GM23338 (cell line): ENCODE results near the gene VPS54. TPM values are rescaled to one million over a fixed set of nuclear protein-coding genes. Genes with fewer than 3 reads are reported as not detected.

Source experiments
- ATAC-seq: fragments of 200-7000 bp; cut with Tn5 transposase; 3 replicates; pipeline ENCODE4 v1.9.1; 2020
- DNase-seq: peaks from one replicate; pipeline ENCODE4 v3.0.0-alpha.2; 2015; ENCODE audit warnings: low spot score
- H2AFZ ChIP-seq: fragments of 200-600 bp; sonication (generic); 2 replicates; pipeline ENCODE4 v1.8.0; 2016; ENCODE audit warnings: antibody characterized with exemption, mild to moderate bottlenecking, moderate library complexity
- H3F3A ChIP-seq: fragments of 200-600 bp; sonication (generic); replicated peaks from 2 replicates; pipeline ENCODE4 v1.8.0; 2017; ENCODE audit warnings: antibody characterized with exemption, mixed run types, low read depth
- H3K27ac ChIP-seq: fragments of 200-600 bp; sonication (generic); 2 replicates; pipeline ENCODE4 v1.6.1; 2016; ENCODE audit warnings: low read depth
- H3K27me3 ChIP-seq: fragments of 200-600 bp; sonication (generic); 2 replicates; pipeline ENCODE4 v1.8.0; 2016; ENCODE audit warnings: mild to moderate bottlenecking, mixed run types, moderate library complexity; ENCODE audit not compliant: insufficient read depth
- H3K36me3 ChIP-seq: fragments of 200-600 bp; sonication (generic); 2 replicates; pipeline ENCODE4 v1.8.0; 2016; ENCODE audit warnings: mild to moderate bottlenecking; ENCODE audit not compliant: insufficient read depth
- H3K4me1 ChIP-seq: fragments of 200-600 bp; sonication (generic); 2 replicates; pipeline ENCODE4 v1.8.0; 2016; ENCODE audit warnings: mild to moderate bottlenecking, moderate library complexity; ENCODE audit not compliant: insufficient read depth
- H3K4me2 ChIP-seq: fragments of 200-600 bp; sonication (generic); 2 replicates; pipeline ENCODE4 v1.7.1; 2017; ENCODE audit warnings: mixed run types
- H3K4me3 ChIP-seq: fragments of 200-600 bp; sonication (generic); 2 replicates; pipeline ENCODE4 v1.6.1; 2016; ENCODE audit warnings: mixed run types
- H3K79me2 ChIP-seq: fragments of 200-600 bp; sonication (generic); replicated peaks from 2 replicates; pipeline ENCODE4 v1.8.0; 2017; ENCODE audit warnings: mild to moderate bottlenecking; ENCODE audit not compliant: insufficient read depth
- H3K9me2 ChIP-seq: fragments of 200-600 bp; sonication (generic); 2 replicates; pipeline ENCODE4 v1.8.0; 2017; ENCODE audit not compliant: insufficient read depth
- H4K20me1 ChIP-seq: fragments of 200-600 bp; sonication (generic); replicated peaks from 2 replicates; pipeline ENCODE4 v1.8.0; 2017; ENCODE audit warnings: mild to moderate bottlenecking; ENCODE audit not compliant: insufficient read depth
- H3K27ac Mint-ChIP-seq: 2 replicates; pipeline ENCODE4 v1.8.0; 2020; ENCODE audit warnings: inconsistent platforms, mild to moderate bottlenecking, moderate library complexity, mixed read lengths
- H3K27me3 Mint-ChIP-seq: 3 replicates; pipeline ENCODE4 v1.8.0; 2022; ENCODE audit warnings: low read depth, mild to moderate bottlenecking, moderate library complexity, mixed read lengths, inconsistent platforms; ENCODE audit not compliant: insufficient read depth, poor library complexity
- H3K36me3 Mint-ChIP-seq: 3 replicates; pipeline ENCODE4 v1.8.0; 2021; ENCODE audit warnings: low read depth, mild to moderate bottlenecking, inconsistent platforms, moderate library complexity, mixed read lengths
- H3K4me1 Mint-ChIP-seq: 3 replicates; pipeline ENCODE4 v1.8.0; 2020; ENCODE audit warnings: mild to moderate bottlenecking, inconsistent platforms, mixed read lengths
- H3K4me3 Mint-ChIP-seq: 3 replicates; pipeline ENCODE4 v1.8.0; 2021; ENCODE audit warnings: moderate library complexity, mild to moderate bottlenecking, inconsistent platforms, mixed read lengths
- H3K9me3 Mint-ChIP-seq: 3 replicates; pipeline ENCODE4 v1.8.0; 2020; ENCODE audit warnings: moderate library complexity, mild to moderate bottlenecking, inconsistent platforms, mixed read lengths
- CREB1 ChIP-seq: fragments of 250-450 bp; sonication (Bioruptor Pico); IDR thresholded peaks from 2 replicates; pipeline ENCODE4 v1.5.0; 2020; ENCODE audit warnings: low read depth, mild to moderate bottlenecking, moderate library complexity
- EZH2phosphoT487 ChIP-seq: fragments of 200-600 bp; sonication (generic); IDR thresholded peaks from one replicate; pipeline ENCODE4 v1.8.1; 2018; ENCODE audit warnings: antibody characterized with exemption; ENCODE audit not compliant: unreplicated experiment
- JUNB ChIP-seq: IDR thresholded peaks from one replicate; pipeline ENCODE4 v1.6.1; 2016; ENCODE audit warnings: antibody characterized with exemption; ENCODE audit not compliant: unreplicated experiment
- NANOG ChIP-seq: IDR thresholded peaks from 2 replicates; pipeline ENCODE4 v1.6.1; 2016; ENCODE audit warnings: antibody characterized with exemption, borderline replicate concordance
- STAT1 ChIP-seq: IDR thresholded peaks from one replicate; pipeline ENCODE4 v1.6.1; 2016; ENCODE audit warnings: antibody characterized with exemption; ENCODE audit not compliant: unreplicated experiment
- ZNF331 ChIP-seq: fragments of 250-450 bp; sonication (Bioruptor Pico); IDR thresholded peaks from 2 replicates; pipeline ENCODE4 v1.5.0; 2020; ENCODE audit warnings: low read depth, mild to moderate bottlenecking, moderate library complexity
- polyA plus RNA-seq: library from polyadenylated mRNA; unstranded; fragments of >200 nt; fragmentation: Nextera tagmentation; extraction: Ambion mirVana; gene quantifications from 2 replicates; pipeline ENCODE4 v1.2.1, GENCODE V29; 2016
- total RNA-seq: library from RNA; depleted of rRNA; stranded (reverse); fragments of >200 nt; shearing (Covaris generic); gene quantifications from 2 replicates; pipeline ENCODE4 v1.2.3, GENCODE V29; 2014
- TF ChIP-seq, protein P1 (sequence below): fragments of 250-450 bp; sonication (Bioruptor Pico); IDR thresholded peaks from 2 replicates; pipeline ENCODE4 v1.5.0; 2020; ENCODE audit warnings: mild to moderate bottlenecking, moderate library complexity
- TF ChIP-seq, protein P2 (sequence below), 2 experiments: fragments of 200-600 bp in 1 of 2; sonication (generic) in 1 of 2; conservative IDR thresholded peaks; 2 replicates each; pipeline versions ENCODE4 v1.5.1 to v1.6.1; 2016 to 2017; ENCODE audit warnings: antibody characterized with exemption in 2 of 2, low read depth in 2 of 2, mild to moderate bottlenecking in 2 of 2, moderate library complexity in 1 of 2

Gene VPS54
- total and polyA plus RNA-seq, 2 experiments from 2014 or later = 6.6 to 17.0 TPM

DNA sequence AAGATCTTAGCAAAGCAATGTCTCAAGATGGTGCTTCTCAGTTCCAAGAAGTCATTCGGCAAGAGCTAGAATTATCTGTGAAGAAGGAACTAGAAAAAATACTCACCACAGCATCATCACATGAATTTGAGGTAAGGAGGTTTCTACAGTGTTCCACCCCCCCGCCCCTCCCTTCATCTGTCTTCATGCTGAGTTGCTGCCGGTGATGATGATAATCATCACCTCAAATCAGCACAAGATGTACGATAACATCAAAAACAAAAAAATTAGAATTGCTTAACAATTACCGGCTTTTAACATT lies 163.0 kb downstream of the VPS54 start:
- Mint-ChIP-seq H3K9me3 (no peaks in the 10 kb centered on the region), H3K4me3 (no peak overlapping the region), H3K27ac (peak overlapping the region; percentile 46; the same call in 1 of the 2 replicates), H3K4me1 (peaks cover 60% of the 10 kb centered on the region), H3K36me3 (peaks cover 80% of the 10 kb centered on the region), H3K27me3 (no peaks in the 10 kb centered on the region)
- H2AFZ ChIP-seq = no peak overlapping the region
- H3K4me3 ChIP-seq = no peak overlapping the region
- H3K36me3 ChIP-seq = peaks cover 42% of the 10 kb centered on the region
- H3F3A ChIP-seq = no peaks in the 10 kb centered on the region
- TF ChIP-seq ZNF331 (CRISPR knock-in tag) (no peak), EZH2phosphoT487 (no peak), STAT1 (no peak), JUNB (no peak), CREB1 (CRISPR knock-in tag) (no peak), NANOG (no peak)
- TF ChIP-seq, protein P1, sequence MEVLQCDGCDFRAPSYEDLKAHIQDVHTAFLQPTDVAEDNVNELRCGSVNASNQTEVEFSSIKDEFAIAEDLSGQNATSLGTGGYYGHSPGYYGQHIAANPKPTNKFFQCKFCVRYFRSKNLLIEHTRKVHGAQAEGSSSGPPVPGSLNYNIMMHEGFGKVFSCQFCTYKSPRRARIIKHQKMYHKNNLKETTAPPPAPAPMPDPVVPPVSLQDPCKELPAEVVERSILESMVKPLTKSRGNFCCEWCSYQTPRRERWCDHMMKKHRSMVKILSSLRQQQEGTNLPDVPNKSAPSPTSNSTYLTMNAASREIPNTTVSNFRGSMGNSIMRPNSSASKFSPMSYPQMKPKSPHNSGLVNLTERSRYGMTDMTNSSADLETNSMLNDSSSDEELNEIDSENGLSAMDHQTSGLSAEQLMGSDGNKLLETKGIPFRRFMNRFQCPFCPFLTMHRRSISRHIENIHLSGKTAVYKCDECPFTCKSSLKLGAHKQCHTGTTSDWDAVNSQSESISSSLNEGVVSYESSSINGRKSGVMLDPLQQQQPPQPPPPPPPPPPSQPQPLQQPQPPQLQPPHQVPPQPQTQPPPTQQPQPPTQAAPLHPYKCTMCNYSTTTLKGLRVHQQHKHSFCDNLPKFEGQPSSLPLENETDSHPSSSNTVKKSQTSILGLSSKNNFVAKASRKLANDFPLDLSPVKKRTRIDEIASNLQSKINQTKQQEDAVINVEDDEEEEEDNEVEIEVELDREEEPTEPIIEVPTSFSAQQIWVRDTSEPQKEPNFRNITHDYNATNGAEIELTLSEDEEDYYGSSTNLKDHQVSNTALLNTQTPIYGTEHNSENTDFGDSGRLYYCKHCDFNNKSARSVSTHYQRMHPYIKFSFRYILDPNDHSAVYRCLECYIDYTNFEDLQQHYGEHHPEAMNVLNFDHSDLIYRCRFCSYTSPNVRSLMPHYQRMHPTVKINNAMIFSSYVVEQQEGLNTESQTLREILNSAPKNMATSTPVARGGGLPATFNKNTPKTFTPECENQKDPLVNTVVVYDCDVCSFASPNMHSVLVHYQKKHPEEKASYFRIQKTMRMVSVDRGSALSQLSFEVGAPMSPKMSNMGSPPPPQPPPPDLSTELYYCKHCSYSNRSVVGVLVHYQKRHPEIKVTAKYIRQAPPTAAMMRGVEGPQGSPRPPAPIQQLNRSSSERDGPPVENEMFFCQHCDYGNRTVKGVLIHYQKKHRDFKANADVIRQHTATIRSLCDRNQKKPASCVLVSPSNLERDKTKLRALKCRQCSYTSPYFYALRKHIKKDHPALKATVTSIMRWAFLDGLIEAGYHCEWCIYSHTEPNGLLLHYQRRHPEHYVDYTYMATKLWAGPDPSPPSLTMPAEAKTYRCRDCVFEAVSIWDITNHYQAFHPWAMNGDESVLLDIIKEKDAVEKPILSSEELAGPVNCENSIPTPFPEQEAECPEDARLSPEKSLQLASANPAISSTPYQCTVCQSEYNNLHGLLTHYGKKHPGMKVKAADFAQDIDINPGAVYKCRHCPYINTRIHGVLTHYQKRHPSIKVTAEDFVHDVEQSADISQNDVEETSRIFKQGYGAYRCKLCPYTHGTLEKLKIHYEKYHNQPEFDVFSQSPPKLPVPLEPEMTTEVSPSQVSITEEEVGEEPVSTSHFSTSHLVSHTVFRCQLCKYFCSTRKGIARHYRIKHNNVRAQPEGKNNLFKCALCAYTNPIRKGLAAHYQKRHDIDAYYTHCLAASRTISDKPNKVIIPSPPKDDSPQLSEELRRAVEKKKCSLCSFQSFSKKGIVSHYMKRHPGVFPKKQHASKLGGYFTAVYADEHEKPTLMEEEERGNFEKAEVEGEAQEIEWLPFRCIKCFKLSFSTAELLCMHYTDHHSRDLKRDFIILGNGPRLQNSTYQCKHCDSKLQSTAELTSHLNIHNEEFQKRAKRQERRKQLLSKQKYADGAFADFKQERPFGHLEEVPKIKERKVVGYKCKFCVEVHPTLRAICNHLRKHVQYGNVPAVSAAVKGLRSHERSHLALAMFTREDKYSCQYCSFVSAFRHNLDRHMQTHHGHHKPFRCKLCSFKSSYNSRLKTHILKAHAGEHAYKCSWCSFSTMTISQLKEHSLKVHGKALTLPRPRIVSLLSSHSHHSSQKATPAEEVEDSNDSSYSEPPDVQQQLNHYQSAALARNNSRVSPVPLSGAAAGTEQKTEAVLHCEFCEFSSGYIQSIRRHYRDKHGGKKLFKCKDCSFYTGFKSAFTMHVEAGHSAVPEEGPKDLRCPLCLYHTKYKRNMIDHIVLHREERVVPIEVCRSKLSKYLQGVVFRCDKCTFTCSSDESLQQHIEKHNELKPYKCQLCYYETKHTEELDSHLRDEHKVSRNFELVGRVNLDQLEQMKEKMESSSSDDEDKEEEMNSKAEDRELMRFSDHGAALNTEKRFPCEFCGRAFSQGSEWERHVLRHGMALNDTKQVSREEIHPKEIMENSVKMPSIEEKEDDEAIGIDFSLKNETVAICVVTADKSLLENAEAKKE (CRISPR knock-in tag) = no peak
- TF ChIP-seq, protein P2, sequence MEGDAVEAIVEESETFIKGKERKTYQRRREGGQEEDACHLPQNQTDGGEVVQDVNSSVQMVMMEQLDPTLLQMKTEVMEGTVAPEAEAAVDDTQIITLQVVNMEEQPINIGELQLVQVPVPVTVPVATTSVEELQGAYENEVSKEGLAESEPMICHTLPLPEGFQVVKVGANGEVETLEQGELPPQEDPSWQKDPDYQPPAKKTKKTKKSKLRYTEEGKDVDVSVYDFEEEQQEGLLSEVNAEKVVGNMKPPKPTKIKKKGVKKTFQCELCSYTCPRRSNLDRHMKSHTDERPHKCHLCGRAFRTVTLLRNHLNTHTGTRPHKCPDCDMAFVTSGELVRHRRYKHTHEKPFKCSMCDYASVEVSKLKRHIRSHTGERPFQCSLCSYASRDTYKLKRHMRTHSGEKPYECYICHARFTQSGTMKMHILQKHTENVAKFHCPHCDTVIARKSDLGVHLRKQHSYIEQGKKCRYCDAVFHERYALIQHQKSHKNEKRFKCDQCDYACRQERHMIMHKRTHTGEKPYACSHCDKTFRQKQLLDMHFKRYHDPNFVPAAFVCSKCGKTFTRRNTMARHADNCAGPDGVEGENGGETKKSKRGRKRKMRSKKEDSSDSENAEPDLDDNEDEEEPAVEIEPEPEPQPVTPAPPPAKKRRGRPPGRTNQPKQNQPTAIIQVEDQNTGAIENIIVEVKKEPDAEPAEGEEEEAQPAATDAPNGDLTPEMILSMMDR (conservative IDR thresholded peaks at IDR 0.05; ENCODE audit: low read depth in 2 of 2) = no peak
- H3K4me1 ChIP-seq = peaks cover 50% of the 10 kb centered on the region
- H3K27me3 ChIP-seq = no peaks in the 10 kb centered on the region
- peaks cover 98% of the 10 kb centered on the region for H3K79me2 ChIP-seq
- peak overlapping the region; percentile 98 for H3K27ac ChIP-seq
- DNase-seq (no peak), ATAC-seq (no peak)
- no peak overlapping the region for H3K4me2 ChIP-seq
- no peaks in the 10 kb centered on the region for H3K9me2 ChIP-seq
- peaks cover 18% of the 10 kb centered on the region for H4K20me1 ChIP-seq
